Middle frontal gyrus (tissue), 1 donor: Measurements from ENCODE around the gene ZC2HC1B.
"Not testable (repeated sequence)": the region's sequence is repeated elsewhere in the genome, so short reads cannot be mapped to it uniquely, and the experiment has no call there.

Source experiments
- DNase-seq: peaks from one replicate; pipeline ENCODE4 v3.0.0-alpha.2; 2015; ENCODE audit warnings: low spot score; ENCODE audit errors: extremely low spot score

Gene ZC2HC1B

GRCh38 chr6:143868808-143869207 lies 4.5 kb downstream of the ZC2HC1B start:
- not testable (repeated sequence) for DNase-seq

- DNase-seq, result not testable (repeated sequence)
Measured at GRCh38 chr6:143871202-143871730, 7.0 kb downstream of the ZC2HC1B start.

- DNase-seq, result no peak
Measured at GRCh38 chr6:143872201-143872600, 7.9 kb downstream of the ZC2HC1B start.

GRCh38 chr6:143873600-143873999 lies 9.3 kb downstream of the ZC2HC1B start:
- DNase-seq, result not testable (repeated sequence)

GRCh38 chr6:143874503-143874902 lies 10.2 kb downstream of the ZC2HC1B start:
- DNase-seq, result not testable (repeated sequence)

- DNase-seq, result no peak
Measured at GRCh38 chr6:143877584-143878271, 13.5 kb downstream of the ZC2HC1B start.

GRCh38 chr6:143878272-143878760 lies 14.0 kb downstream of the ZC2HC1B start:
- DNase-seq, result no peak

GRCh38 chr6:143880412-143880811 lies 16.1 kb downstream of the ZC2HC1B start:
- no peak for DNase-seq

- no peak for DNase-seq
Measured at GRCh38 chr6:143882401-143882930, 18.2 kb downstream of the ZC2HC1B start.

- DNase-seq, result no peak
Measured at GRCh38 chr6:143884216-143884900, 20.1 kb downstream of the ZC2HC1B start.

GRCh38 chr6:143885116-143885515 lies 20.8 kb downstream of the ZC2HC1B start:
- no peak for DNase-seq

- no peak for DNase-seq
Measured at GRCh38 chr6:143894655-143895054, 30.4 kb downstream of the ZC2HC1B start.

GRCh38 chr6:143896126-143896860 lies 32.0 kb downstream of the ZC2HC1B start:
- DNase-seq, result no peak

GRCh38 chr6:143900358-143900757 lies 36.1 kb downstream of the ZC2HC1B start:
- no peak for DNase-seq

GRCh38 chr6:143901885-143902750 lies 37.8 kb downstream of the ZC2HC1B start:
- no peak for DNase-seq

- DNase-seq, result no peak
Measured at GRCh38 chr6:143902827-143903226, 38.6 kb downstream of the ZC2HC1B start.

GRCh38 chr6:143911028-143911427 lies 46.8 kb downstream of the ZC2HC1B start:
- no peak for DNase-seq

- no peak for DNase-seq
Measured at GRCh38 chr6:143912671-143913070, 48.4 kb downstream of the ZC2HC1B start.

GRCh38 chr6:143917026-143917425 lies 52.8 kb downstream of the ZC2HC1B start:
- DNase-seq, result not testable (repeated sequence)

- no peak for DNase-seq
Measured at GRCh38 chr6:143928853-143929252, 64.6 kb downstream of the ZC2HC1B start.

- DNase-seq, result no peak
Measured at GRCh38 chr6:143929975-143930374, 65.7 kb downstream of the ZC2HC1B start.
